K562 (cell line): ENCODE data around the gene NOPCHAP1. TPM values are rescaled to one million over a fixed set of nuclear protein-coding genes. Genes with fewer than 3 reads are reported as not detected.
A peak's percentile ranks its signal among the peaks of the same experiment; 100 is the strongest.

Experiments
- AFF4 ChIP-seq: sonication (generic); formaldehyde crosslinking; IDR thresholded peaks from 2 replicates; pipeline ENCODE4 v1.8.0; 2023; ENCODE audit warnings: mild to moderate bottlenecking, missing genetic modification reagents
- ARID3A ChIP-seq: IDR thresholded peaks from 2 replicates; pipeline ENCODE4 v1.6.1; 2012; ENCODE audit warnings: low read depth, low read length, improper control_type of control experiment, borderline replicate concordance
- CBFB ChIP-seq: sonication (generic); formaldehyde crosslinking; IDR thresholded peaks from 2 replicates; pipeline ENCODE4 v1.4.0; 2020; ENCODE audit warnings: mild to moderate bottlenecking, missing genetic modification reagents
- CHD2 ChIP-seq: IDR thresholded peaks from 2 replicates; pipeline ENCODE4 v1.6.1; 2011; ENCODE audit warnings: low read depth, low read length
- GTF3C2 ChIP-seq: IDR thresholded peaks from 3 replicates; pipeline ENCODE4 v1.6.1; 2011; ENCODE audit warnings: borderline replicate concordance, mild to moderate bottlenecking, moderate library complexity; ENCODE audit not compliant: insufficient read length; ENCODE audit errors: extremely low read depth
- HNRNPLL ChIP-seq: fragments of 200-400 bp; formaldehyde crosslinking; IDR thresholded peaks from 2 replicates; pipeline ENCODE4 v1.6.1; 2017; ENCODE audit warnings: low read length, low read depth, mild to moderate bottlenecking; ENCODE audit not compliant: poor library complexity, severe bottlenecking
- JUN ChIP-seq, 2 experiments: sonication (generic) in 1 of 2; formaldehyde crosslinking in 1 of 2; IDR thresholded peaks; 2 replicates each; pipeline versions ENCODE4 v1.6.1 to v1.8.0; 2012 to 2022; ENCODE audit warnings: borderline replicate concordance in 2 of 2, mild to moderate bottlenecking in 2 of 2, improper control_type of control experiment in 1 of 2, low read depth in 1 of 2, low read length in 1 of 2, missing genetic modification reagents in 1 of 2
- TSHZ1 ChIP-seq: fragments of 250-450 bp; sonication (Bioruptor Pico); IDR thresholded peaks from 2 replicates; pipeline ENCODE4 v1.4.0; 2020; ENCODE audit warnings: mild to moderate bottlenecking, moderate library complexity
- ZBTB34 ChIP-seq: fragments of 250-450 bp; sonication (Bioruptor Pico); IDR thresholded peaks from 2 replicates; pipeline ENCODE4 v1.8.0; 2021; ENCODE audit warnings: mild to moderate bottlenecking, moderate library complexity
- polyA plus RNA-seq, 8 experiments: library from polyadenylated mRNA; depleted of rRNA in 4 of 8; stranded (reverse) in 5 of 8; unstranded in 3 of 8; fragments of >200 nt; fragmentation: Nextera tagmentation in 2 of 8; fragmentation: Illumina TruSeq in 1 of 8; extraction: Ambion mirVana in 2 of 8; extraction: Trizol in 1 of 8; gene quantifications; 2 replicates each; pipeline versions ENCODE4 v1.2.1 to v1.2.3, GENCODE V29; 2011 to 2014; ENCODE audit warnings: inconsistent platforms in 1 of 8, missing spikeins in 1 of 8
- total RNA-seq, 7 experiments: library from RNA; depleted of rRNA in 6 of 7; stranded (reverse); fragments of >200 nt in 6 of 7; fragmentation: Illumina TruSeq in 2 of 7; extraction: Trizol in 2 of 7; gene quantifications; 2 replicates each; pipeline versions ENCODE4 v1.2.1 to v1.2.3, GENCODE V29; 2011 to 2021; ENCODE audit warnings: low replicate concordance in 1 of 7

NOPCHAP1 gene
- total and polyA plus RNA-seq, 9 of the 15 experiments (the other 6 are each of a cell fraction or from before 2014, with no cell fraction given), result 19.4 to 108 (median 33.4) TPM

- TF ChIP-seq GTF3C2 (no peak), ARID3A (no peak), ZBTB34 (no peak), AFF4 (CRISPR knock-in tag) (peak; percentile 57; the same call in 1 of the 2 replicates), JUN (IDR thresholded peaks at IDR 0.05; ENCODE audit: borderline replicate concordance, low read depth, low read length) (0 out of 2 replicates have a peak, but pooled peaks have one; percentile 60), JUN (CRISPR knock-in tag; IDR thresholded peaks at IDR 0.05; ENCODE audit: borderline replicate concordance) (no peak), TSHZ1 (CRISPR knock-in tag) (no peak), CBFB (no peak), CHD2 (no peak), HNRNPLL (no peak)
These were observed 27.9 kb upstream of the NOPCHAP1 start, which contains the start of gene SLC41A2 (continued) for GRCh38 chr12:104958001-104958804.
